GM12892 (cell line): ENCODE measurements around the gene RAMAC.
"Not testable (repeated sequence)": the region's sequence is repeated elsewhere in the genome, so short reads cannot be mapped to it uniquely, and the experiment has no call there.

Experiments
- POLR2A ChIP-seq: IDR thresholded peaks from 2 replicates; pipeline ENCODE4 v1.6.1; 2011; ENCODE audit warnings: low read depth, low read length, control low read depth
- POLR2AphosphoS5 ChIP-seq: IDR thresholded peaks from 2 replicates; pipeline ENCODE4 v1.6.1; 2011; ENCODE audit warnings: low read depth, low read length, control low read depth

GRCh38 chr15:82939678-82940077 lies 46.3 kb upstream of the RAMAC start:
- TF ChIP-seq POLR2A, POLR2AphosphoS5: not testable (repeated sequence)
